Activated T-cell treated with anti-CD3 and anti-CD28 coated beads for 24 hours (primary cell): ENCODE results near the gene SLC35C1.
"Not testable (repeated sequence)": the region's sequence is repeated elsewhere in the genome, so short reads cannot be mapped to it uniquely, and the experiment has no call there.

Source experiments
- DNase-seq: peaks from one replicate; pipeline ENCODE4 v3.0.0-alpha.2; 2020; ENCODE audit warnings: low read depth

SLC35C1 gene

DNA sequence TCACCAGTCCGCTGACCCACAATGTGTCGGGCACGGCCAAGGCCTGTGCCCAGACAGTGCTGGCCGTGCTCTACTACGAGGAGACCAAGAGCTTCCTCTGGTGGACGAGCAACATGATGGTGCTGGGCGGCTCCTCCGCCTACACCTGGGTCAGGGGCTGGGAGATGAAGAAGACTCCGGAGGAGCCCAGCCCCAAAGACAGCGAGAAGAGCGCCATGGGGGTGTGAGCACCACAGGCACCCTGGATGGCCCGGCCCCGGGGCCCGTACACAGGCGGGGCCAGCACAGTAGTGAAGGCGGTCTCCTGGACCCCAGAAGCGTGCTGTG, 6.1 kb downstream of the SLC35C1 start:
- DNase-seq: no peak

- no peak for DNase-seq
Measured at GRCh38 chr11:45811571-45812290, 6.8 kb downstream of the SLC35C1 start.

DNA sequence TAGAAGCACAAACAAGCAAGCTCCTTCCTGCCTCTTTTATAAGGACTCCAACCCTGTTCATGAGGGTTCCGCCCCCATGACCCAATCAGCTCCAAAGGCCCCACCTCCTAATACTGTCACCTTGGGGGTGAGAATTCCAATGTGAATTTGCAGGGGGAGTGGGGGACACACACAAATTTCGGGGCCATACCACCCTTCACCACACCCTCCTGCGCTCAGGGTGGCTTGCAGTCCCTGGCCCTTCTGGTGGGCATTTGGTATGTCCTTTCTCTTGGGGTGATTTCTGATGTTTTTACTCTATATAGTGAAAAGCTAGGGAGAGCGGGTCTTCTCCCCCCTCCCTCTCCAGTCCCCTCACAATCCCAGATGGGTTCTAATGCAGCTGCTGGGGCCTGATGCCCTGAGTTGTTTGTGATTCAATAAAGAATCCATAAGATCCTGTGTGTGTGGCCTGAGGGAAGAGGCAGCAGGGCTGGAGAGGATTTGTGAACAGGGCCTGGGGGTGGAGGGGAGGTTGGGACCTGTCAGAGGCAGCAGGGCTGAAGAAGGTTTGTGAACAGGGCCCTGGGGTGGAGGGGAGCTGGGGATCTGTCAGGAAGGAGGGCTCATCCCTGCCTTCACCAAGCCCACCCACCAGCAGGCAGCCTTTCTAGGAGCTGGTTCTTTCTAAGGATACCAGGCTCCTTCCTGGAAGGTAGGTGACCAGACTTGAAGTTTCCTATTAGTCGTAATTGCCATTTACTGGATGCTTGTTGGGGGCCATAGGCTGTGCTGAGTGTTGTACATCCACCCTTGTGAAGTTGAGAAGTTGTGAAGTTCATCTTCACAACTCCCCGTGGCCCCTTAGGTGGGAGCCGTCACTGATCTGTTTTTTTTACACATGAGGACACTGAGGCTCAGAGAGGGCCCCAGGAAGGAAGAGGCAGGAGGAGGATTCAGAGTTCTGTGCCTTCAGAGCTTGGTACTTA, 7.9 kb downstream of the SLC35C1 start:
- no peak for DNase-seq

GRCh38 chr11:45815747-45816146, 10.8 kb downstream of the SLC35C1 start:
- no peak for DNase-seq

DNA sequence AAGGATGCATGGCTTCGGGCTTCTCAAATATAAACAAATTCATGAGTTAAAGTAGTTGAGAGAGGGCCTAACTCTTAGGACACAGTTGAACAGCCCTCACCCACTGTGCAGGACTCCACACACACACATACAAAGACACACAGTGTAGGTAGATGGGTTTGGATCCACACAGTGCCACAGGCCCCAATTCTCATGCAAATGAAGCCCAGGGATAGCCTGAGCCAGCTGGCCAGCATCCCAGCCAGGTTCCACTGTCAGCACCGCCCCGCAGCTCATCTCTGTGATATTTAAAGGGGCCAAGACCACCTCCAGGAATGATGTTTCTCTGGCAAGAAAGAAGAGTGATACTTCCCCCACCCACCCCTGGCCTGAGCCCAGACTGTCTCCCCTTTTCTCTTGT, 11.7 kb downstream of the SLC35C1 start:
- DNase-seq: no peak

DNA sequence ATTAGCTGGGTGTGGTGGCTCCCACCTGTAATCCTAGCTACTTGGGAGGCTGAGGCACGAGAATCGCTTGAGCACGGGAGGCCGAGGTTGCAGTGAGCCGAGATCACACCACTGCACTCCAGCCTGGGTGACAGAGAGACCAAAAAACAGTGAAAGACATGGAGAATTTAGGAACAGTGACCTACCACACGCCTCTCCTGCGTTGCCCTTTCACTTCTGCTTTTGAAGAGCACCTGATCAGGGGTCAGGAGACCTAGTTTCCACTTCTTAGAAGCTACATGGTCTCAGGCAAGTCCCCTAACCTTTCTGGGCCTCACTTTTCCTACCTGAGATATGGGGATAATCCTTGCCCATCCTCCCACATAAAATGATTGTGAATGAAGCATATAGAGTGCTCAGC, 12.2 kb downstream of the SLC35C1 start:
- DNase-seq: no peak

DNA sequence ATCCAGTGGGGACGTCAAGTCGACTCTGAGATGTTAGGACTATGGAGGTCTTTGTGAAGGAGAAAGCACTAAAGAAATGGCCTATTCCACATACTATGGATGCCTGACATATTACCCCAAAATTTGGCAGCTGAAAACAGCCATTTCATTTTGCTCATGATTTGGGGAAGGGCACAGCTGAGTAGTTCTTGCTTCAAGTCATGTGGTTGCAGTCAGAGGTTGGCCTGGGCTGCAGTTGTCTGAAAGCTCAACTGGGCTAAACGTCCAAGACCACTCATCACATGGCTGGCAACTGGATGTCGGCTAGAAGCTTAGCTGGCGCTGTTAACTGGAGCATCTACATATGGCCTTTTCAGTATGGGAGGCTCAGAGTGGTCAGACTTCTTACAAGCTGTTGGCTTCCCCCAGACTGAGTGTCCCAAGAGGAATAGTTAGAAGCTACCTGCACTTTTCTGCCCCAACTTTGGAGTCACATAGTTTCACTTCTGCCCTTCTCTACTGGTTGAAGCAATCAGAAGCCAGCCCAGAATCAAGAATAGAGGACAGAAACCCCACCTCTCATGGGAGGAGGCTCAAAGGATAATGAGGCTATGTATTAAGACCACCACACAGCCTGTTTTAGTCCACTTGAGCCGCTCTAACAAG, 14.1 kb downstream of the SLC35C1 start:
- no peak for DNase-seq

- DNase-seq: no peak
Measured at GRCh38 chr11:45820211-45820857, 15.4 kb downstream of the SLC35C1 start.

DNA sequence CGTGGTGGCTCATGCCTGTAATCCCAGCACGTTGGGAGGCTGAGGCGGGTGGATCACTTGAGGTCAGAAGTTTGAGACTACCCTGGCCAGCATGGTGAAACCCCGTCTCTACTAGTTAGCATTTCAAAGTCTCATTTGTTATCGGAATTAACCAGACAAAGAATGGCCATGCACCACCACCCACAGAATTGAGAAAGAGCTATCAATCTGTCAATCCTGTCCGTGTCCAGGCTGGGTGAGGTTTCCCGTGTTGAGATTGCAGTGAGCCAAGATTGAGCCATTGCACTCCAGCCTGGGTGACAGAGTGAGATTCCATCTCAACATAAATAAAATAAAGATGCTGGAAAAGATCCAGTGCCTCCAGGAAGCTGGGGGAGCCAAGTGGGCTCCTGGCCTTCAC, 21.5 kb downstream of the SLC35C1 start:
- DNase-seq: not testable (repeated sequence)

DNA sequence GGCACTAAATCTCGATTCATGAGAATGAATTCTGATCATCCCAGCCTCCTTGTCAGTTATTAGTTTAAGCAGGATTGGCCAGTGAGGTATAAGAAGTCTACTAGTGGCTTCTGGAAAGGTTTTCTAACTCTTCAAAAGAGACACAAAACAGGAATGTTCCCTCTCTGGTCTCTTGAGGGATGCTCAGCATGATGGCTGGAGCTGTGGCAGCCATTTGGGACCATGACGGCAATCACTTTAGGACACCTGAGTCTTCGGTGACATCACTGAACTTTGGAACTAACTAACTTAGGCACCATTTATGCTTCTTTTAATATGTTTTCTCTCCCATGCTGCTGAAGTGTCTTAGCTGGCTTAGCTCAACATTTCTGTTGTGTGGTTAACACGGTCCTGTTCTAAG, 22.2 kb downstream of the SLC35C1 start:
- DNase-seq: no peak

DNA sequence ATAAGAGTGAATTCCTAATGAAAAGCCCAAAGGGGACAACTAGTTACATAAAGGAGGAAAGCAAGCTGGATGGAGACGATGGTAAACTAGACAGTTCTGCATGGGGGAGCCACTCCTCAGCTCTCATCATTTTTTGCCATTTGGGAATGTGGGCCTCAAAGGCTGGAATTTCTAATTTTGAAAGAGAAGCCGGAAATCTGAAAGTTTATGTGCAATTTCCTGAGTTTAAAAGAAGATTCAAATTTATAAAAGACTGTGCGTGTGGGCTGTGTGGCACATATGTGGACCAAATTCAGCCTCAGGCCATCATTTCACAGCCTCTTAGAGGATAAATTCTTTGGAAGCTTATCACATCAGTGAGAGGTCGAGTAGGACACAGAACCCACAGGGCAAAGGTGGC, 24.0 kb downstream of the SLC35C1 start:
- DNase-seq: no peak

- DNase-seq: no peak
Measured at GRCh38 chr11:45830596-45830995, 25.6 kb downstream of the SLC35C1 start.

GRCh38 chr11:45832811-45833441, 28.0 kb downstream of the SLC35C1 start:
- no peak for DNase-seq

DNA sequence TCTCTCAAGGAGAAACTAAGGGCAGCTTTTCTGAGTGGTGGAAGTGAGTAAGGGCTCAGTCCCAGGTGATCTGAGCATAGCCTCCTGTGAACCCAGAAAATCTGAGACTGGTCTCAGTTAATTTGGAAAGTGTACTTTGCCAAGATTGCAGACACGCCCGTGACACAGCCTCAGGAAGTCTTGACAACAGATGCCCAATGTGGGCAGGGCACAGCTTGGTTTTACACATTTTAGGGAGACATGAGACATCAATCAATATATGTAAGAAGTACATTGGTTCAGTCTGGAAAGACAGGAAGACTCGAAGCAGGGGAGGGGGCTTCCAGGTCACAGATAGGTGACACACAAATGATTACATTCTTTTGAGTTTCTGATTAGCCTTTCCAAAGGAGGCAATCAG, 28.8 kb downstream of the SLC35C1 start:
- no peak for DNase-seq

DNA sequence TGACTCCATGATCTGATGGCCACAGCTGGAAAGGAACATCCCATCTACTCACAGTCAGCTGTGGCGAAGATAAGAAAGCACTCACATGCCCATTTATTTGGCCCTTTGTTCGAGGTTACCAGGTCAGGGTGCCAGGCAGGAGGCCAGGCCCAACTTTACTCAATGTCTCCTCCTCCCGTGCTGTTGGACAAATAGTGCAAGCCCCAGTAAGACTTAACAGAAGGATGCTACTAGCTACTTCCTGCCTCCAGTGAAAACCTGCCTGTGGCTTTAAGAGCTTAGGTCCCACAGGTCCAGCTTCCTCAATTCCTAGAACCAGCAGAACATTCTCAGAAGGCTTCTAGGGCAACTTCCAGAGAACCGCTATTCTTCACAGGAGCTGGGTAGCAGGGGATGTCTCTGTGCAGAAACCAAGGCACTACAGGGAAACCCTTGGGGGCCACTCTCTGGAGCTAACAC, 29.4 kb downstream of the SLC35C1 start:
- no peak for DNase-seq

DNA sequence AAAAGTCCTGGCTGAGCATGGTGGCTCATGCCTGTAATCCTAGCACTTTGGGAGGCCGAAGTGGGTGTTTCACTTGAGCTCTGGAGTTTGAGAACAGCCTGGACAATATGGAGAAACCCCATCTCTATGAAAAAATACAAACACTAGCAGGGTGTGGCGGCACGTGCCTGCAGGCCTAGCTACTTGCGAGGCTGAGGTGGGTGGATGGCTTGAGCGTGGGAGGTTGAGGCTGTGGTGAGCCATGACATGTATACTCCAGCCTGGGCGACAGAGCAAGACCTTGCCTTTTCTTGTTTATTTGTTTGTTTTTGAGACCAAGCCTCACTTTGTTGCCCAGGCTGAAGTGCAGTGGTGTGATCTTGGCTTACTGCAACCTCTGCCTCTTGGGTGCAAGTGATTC, 34.3 kb downstream of the SLC35C1 start:
- no peak for DNase-seq

- DNase-seq: not testable (repeated sequence)
Measured at GRCh38 chr11:45840251-45840650, 35.3 kb downstream of the SLC35C1 start.

- peak; percentile 84 for DNase-seq
Measured at GRCh38 chr11:45843158-45843924, 38.4 kb downstream of the SLC35C1 start.

DNA sequence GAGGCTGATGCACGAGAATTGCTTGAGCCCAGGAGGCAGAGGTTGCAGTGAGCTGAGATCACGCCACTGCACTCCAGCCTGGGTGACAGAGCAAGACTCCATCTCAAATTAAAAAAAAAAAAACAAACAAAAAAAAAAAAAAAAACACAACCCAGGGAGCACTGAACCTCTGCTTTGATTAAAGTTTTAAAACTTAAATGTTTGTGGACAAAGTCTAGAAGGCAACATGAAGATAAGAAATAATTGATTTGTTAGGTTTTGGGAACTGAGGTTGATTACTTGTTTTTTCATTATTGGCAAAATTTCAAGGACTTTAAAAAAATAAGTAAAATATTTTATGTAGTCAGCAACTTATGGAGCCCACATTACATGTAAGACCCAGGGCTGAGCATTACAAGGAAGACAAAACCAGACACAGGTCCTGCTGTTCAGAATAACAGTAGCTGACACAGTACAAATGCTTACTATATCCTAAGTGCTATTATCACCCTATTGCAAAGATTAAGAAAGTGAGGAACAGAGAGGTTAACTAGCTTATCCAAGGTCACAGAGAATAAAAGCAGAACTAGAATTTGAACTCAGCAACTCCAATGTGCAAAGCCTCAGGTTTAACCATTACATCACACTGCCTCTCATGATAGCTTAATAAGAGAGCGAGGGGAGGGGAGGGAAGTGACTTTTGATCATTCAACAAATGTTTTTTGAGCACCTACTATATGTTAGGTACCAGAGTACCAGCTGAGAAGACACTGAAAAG, 40.1 kb downstream of the SLC35C1 start:
- DNase-seq: no peak

DNA sequence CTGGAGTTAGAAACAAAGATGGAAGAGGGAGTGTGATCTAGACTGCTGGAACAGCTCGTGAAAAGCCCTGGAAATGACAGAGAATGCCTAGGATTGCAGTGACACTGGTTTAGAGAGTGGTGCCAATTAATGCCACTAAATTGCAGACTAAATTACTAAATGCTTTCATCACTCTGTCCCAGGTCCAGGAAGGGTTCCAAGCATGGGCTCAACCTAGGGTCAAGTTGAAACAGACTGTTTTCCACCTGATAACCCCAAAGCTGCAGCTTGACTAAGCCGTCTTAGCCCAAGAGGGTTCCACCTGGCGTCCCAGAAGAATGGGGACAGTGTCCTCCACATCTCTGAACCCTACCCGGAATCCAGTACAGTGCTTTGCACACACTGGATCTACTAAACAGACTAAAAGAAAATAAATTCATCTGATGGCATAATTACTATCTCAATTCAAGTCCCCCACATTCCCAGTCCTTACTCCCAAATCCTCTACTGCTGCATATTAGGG, 41.3 kb downstream of the SLC35C1 start:
- DNase-seq: no peak
